Glutamatergic neuron (in vitro differentiated cells): Measurements from ENCODE around the gene DHX35. TPM values are rescaled to one million over a fixed set of nuclear protein-coding genes. Genes with fewer than 3 reads are reported as not detected.
"Not testable (repeated sequence)": the region's sequence is repeated elsewhere in the genome, so short reads cannot be mapped to it uniquely, and the experiment has no call there.

ENCODE experiments used
- DNase-seq: peaks from one replicate; pipeline ENCODE4 v3.0.0; 2022
- H3K27ac Mint-ChIP-seq: one replicate; pipeline ENCODE4 v1.8.0; 2020; ENCODE audit warnings: mild to moderate bottlenecking, mixed read lengths, inconsistent platforms; ENCODE audit not compliant: unreplicated experiment
- H3K27me3 Mint-ChIP-seq: one replicate; pipeline ENCODE4 v1.8.0; 2020; ENCODE audit warnings: mild to moderate bottlenecking, moderate library complexity, mixed read lengths, inconsistent platforms; ENCODE audit not compliant: unreplicated experiment
- H3K36me3 Mint-ChIP-seq: one replicate; pipeline ENCODE4 v1.8.0; 2020; ENCODE audit warnings: mild to moderate bottlenecking, mixed read lengths, inconsistent platforms; ENCODE audit not compliant: unreplicated experiment
- H3K4me1 Mint-ChIP-seq: one replicate; pipeline ENCODE4 v1.8.0; 2020; ENCODE audit warnings: mild to moderate bottlenecking, low read depth, mixed read lengths, inconsistent platforms; ENCODE audit not compliant: unreplicated experiment
- H3K4me3 Mint-ChIP-seq: one replicate; pipeline ENCODE4 v1.8.0; 2020; ENCODE audit warnings: mild to moderate bottlenecking, mixed read lengths, inconsistent platforms; ENCODE audit not compliant: unreplicated experiment
- H3K9me3 Mint-ChIP-seq: one replicate; pipeline ENCODE4 v1.8.0; 2020; ENCODE audit warnings: mild to moderate bottlenecking, moderate library complexity, mixed read lengths, inconsistent platforms; ENCODE audit not compliant: unreplicated experiment
- total RNA-seq: library from RNA; stranded (reverse); fragmentation: NEBNext Ultra II Directional; extraction: Animal tissue kit (Norgen Biotek cat#: 25700); gene quantifications from one replicate; pipeline ENCODE4 v1.2.1, GENCODE V29; 2021; ENCODE audit not compliant: unreplicated experiment
- TF ChIP-seq, protein P1 (sequence below): fragments of 200-600 bp; sonication (generic); IDR thresholded peaks from one replicate; pipeline ENCODE4 v1.5.0; 2021; ENCODE audit not compliant: partially characterized antibody, unreplicated experiment

The DHX35 gene
- total RNA-seq, 1 donor from 2014 or later, result 12.0 TPM

DNA sequence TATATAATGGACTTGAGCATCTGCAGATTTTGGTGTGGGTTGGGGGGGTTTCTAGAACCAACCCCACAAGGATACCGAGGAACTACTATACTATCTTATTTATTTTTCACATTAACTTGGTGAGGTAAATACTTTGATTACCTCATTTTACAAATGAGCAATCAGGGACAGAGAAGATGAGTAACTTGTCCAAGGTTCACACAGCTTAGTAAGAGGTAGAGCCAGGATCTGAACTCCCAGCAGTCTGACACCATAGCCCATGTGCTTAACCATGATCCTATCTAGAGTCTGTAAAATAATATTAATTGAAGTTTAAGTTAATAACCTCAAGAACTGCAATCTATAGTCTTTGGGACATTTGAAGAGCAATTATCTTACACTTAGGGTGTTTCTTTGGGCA is 28.6 kb downstream of the DHX35 start:
- Mint-ChIP-seq H3K9me3 (no peaks in the 10 kb centered on the region), H3K36me3 (peaks cover 3% of the 10 kb centered on the region), H3K27me3 (no peaks in the 10 kb centered on the region), H3K27ac (no peak overlapping the region), H3K4me1 (peaks cover 7% of the 10 kb centered on the region), H3K4me3 (no peak overlapping the region)
- no peak for DNase-seq
- TF ChIP-seq, protein P1, sequence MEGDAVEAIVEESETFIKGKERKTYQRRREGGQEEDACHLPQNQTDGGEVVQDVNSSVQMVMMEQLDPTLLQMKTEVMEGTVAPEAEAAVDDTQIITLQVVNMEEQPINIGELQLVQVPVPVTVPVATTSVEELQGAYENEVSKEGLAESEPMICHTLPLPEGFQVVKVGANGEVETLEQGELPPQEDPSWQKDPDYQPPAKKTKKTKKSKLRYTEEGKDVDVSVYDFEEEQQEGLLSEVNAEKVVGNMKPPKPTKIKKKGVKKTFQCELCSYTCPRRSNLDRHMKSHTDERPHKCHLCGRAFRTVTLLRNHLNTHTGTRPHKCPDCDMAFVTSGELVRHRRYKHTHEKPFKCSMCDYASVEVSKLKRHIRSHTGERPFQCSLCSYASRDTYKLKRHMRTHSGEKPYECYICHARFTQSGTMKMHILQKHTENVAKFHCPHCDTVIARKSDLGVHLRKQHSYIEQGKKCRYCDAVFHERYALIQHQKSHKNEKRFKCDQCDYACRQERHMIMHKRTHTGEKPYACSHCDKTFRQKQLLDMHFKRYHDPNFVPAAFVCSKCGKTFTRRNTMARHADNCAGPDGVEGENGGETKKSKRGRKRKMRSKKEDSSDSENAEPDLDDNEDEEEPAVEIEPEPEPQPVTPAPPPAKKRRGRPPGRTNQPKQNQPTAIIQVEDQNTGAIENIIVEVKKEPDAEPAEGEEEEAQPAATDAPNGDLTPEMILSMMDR, result no peak

DNA sequence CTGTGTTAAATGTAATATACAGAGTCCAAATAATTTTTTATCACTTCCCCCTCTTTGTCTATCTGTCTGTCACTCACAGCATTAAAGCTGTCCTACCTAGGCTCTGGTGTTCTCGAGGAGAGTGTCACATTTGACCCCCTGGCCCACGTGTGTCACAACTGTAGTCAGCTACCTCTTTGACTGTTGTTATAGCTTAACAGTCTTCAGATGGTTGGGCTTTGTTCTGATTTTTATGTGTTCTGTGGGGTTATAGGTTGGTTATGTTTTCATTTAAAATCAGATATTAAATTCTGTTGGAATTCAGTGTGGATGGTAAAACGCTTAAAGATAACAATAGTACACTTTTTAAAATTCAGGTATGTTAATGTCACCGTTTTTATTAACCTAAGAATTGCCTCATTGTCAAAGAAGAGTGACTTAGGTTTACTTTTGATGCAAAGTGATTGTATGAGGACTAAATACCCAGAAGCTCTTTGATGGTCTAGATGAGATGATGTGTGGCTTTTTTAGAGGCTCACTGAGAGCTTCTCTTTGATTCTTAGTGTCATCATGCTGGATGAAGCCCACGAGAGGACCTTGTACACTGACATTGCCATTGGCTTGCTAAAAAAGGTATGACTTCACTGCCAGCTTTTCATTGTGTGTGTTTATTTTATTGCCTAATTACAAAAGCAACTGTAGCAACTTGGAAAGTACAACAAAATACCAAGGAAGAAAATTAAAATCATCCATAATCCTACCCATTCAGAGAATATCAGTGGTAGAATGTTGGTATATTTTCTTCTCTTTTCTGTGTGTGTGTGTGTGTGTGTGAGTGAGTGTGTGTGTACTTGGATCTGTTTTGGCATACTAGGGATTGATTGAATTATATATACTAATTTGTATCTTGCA is 29.9 kb downstream of the DHX35 start:
- Mint-ChIP-seq H3K36me3 (peaks cover 3% of the 10 kb centered on the region), H3K4me1 (peaks cover 7% of the 10 kb centered on the region), H3K27ac (no peak overlapping the region), H3K27me3 (no peaks in the 10 kb centered on the region), H3K4me3 (no peak overlapping the region), H3K9me3 (no peaks in the 10 kb centered on the region)
- no peak for DNase-seq
- TF ChIP-seq, protein P1, result no peak

DNA sequence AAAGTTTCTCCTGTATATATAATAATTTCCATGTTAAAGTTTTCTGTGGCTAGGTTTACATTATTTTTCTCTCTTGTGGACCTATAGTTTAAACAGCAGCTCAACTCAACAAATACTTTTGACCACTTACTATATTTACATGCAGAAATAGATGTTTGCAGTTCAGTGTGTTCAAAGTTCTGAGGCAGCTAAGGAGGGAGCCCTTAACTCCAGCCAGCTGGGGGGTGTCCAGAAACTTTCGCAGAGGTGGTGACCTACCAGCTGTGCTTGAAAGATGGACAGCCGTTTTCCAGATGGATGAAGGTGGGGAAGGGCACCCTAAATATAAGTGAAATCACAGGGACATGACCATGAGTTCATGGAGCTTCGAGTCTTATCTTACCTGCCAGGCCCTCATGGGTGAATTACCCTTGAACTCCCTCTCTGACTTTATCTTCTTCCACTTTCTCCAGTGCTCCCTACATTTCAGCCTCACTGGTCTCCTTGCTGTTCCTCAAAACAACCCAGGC is 33.4 kb downstream of the DHX35 start:
- Mint-ChIP-seq H3K27me3 (no peaks in the 10 kb centered on the region), H3K4me1 (peaks cover 8% of the 10 kb centered on the region), H3K27ac (no peak overlapping the region), H3K36me3 (peaks cover 6% of the 10 kb centered on the region), H3K9me3 (no peaks in the 10 kb centered on the region), H3K4me3 (no peak overlapping the region)
- no peak for DNase-seq
- TF ChIP-seq, protein P1, result no peak

DNA sequence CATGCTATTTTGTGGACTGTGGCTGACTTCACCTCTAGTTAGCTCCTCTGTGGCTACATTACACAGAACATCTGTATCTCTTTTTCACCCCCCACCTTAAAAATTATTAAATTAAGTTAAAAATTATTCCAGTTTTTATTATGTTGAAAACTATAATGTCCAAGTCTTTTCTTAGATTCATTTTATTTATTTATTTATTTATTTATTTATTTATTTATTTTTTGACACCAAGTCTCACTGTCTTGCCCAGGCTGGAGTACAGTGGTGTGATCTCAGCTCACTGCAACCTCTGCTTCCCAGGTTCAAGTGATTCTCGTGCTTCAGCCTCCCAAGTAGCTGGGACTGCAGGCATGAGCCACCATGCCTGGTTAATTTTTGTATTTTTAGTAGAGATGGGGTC is 34.7 kb downstream of the DHX35 start:
- H3K9me3 Mint-ChIP-seq, DNase-seq: not testable (repeated sequence)
- H3K4me1 Mint-ChIP-seq, result peaks cover 10% of the 10 kb centered on the region

DNA sequence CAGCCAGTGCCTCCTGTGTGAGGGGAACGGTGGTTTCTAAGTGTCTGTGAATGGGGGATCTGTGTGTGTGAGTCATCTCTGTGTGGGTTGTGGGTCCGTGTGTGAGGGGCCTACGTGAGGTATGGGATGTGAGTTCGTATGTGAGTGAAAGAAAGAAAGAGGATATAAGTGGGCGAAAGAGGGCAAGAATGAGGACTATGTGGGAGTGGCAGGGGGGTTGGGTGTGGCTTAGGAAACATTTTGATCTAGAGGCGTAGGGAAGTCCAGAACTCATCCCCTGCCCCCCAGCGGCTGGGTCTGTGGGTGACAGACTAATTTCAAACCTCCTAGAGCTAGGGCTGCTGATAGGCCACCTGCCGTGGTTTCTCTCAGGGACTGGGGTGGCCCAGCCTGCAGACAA is 35.5 kb downstream of the DHX35 start:
- Mint-ChIP-seq H3K4me3 (no peak overlapping the region), H3K27me3 (no peaks in the 10 kb centered on the region), H3K9me3 (no peaks in the 10 kb centered on the region), H3K27ac (no peak overlapping the region), H3K4me1 (peaks cover 10% of the 10 kb centered on the region), H3K36me3 (peaks cover 6% of the 10 kb centered on the region)
- TF ChIP-seq, protein P1, result no peak
- DNase-seq, result no peak

More for the DNA sequence above, 34.7 kb downstream of the DHX35 start:
- not testable (repeated sequence) for H3K27me3 Mint-ChIP-seq, H3K27ac Mint-ChIP-seq, H3K4me3 Mint-ChIP-seq, H3K36me3 Mint-ChIP-seq
